Measurements from ENCODE around the gene SPDYE8.
"Not testable (repeated sequence)": the region's sequence is repeated elsewhere in the genome, so short reads cannot be mapped to it uniquely, and the experiment has no call there.

SPDYE8 gene

GRCh38 chr7:72980382-72980781 lies 49.2 kb downstream of the SPDYE8 start:
- H3K4me3 ChIP-seq (ENCODE audit: low read depth in 1 of 5, low read length in 5 of 5); H3K36me3 ChIP-seq (ENCODE audit: control insufficient read depth in 5 of 5, insufficient read depth in 5 of 5, low read length in 5 of 5); H3K9me3 ChIP-seq (ENCODE audit: control insufficient read depth in 5 of 5, low read length in 5 of 5); H3K27ac ChIP-seq (ENCODE audit: low read depth, low read length); H3K27me3 ChIP-seq (ENCODE audit: control insufficient read depth in 5 of 5, insufficient read depth in 4 of 5, low read length in 5 of 5); H3K9ac ChIP-seq (ENCODE audit: low read length in 5 of 5); H3K4me1 ChIP-seq (ENCODE audit: control insufficient read depth in 5 of 5, insufficient read depth in 5 of 5, low read length in 5 of 5): not testable (repeated sequence)

DNA sequence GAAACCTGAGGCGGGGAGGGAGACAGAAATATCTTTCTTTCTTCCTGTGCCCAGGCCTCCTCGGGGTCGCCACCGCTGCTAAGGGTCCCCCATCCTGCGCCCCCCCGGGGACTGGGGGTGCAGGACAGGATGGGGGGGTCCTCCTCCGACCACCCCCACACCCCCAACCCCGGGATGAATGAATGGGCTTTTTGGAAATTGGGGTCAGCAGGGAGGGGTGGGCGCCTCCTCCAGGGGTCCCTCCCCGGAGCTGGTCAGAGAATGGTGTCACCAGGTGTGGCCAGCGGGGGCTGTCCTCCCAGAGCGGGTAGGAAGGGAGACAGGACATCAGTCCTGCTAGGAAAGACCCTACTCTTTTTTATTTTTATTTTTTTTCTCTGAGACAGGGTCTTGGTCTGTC lies 53.1 kb downstream of the SPDYE8 start:
- not testable (repeated sequence) for H3K4me3 ChIP-seq (ENCODE audit: low read depth in 1 of 5, low read length in 5 of 5); H3K9ac ChIP-seq (ENCODE audit: low read length in 5 of 5); H3K4me1 ChIP-seq (ENCODE audit: control insufficient read depth in 5 of 5, insufficient read depth in 5 of 5, low read length in 5 of 5); H3K27me3 ChIP-seq (ENCODE audit: control insufficient read depth in 5 of 5, insufficient read depth in 4 of 5, low read length in 5 of 5); H3K27ac ChIP-seq (ENCODE audit: low read depth, low read length); H3K9me3 ChIP-seq (ENCODE audit: control insufficient read depth in 5 of 5, low read length in 5 of 5); H3K36me3 ChIP-seq (ENCODE audit: control insufficient read depth in 5 of 5, insufficient read depth in 5 of 5, low read length in 5 of 5)

- H3K36me3 ChIP-seq (ENCODE audit: control insufficient read depth in 5 of 5, insufficient read depth in 5 of 5, low read length in 5 of 5); H3K9me3 ChIP-seq (ENCODE audit: control insufficient read depth in 5 of 5, low read length in 5 of 5); H3K4me3 ChIP-seq (ENCODE audit: low read depth in 1 of 5, low read length in 5 of 5); H3K9ac ChIP-seq (ENCODE audit: low read length in 5 of 5); H3K27me3 ChIP-seq (ENCODE audit: control insufficient read depth in 5 of 5, insufficient read depth in 4 of 5, low read length in 5 of 5); H3K4me1 ChIP-seq (ENCODE audit: control insufficient read depth in 5 of 5, insufficient read depth in 5 of 5, low read length in 5 of 5); H3K27ac ChIP-seq (ENCODE audit: low read depth, low read length): not testable (repeated sequence)
Observed at GRCh38 chr7:72975656-72976286, 53.8 kb downstream of the SPDYE8 start.

GRCh38 chr7:72974781-72975180 lies 54.8 kb downstream of the SPDYE8 start:
- H3K9ac ChIP-seq (ENCODE audit: low read length in 5 of 5) = not testable (repeated sequence)

GRCh38 chr7:72971505-72971904 lies 58.1 kb downstream of the SPDYE8 start:
- not testable (repeated sequence) for H3K4me3 ChIP-seq (ENCODE audit: low read depth in 1 of 5, low read length in 5 of 5); H3K36me3 ChIP-seq (ENCODE audit: control insufficient read depth in 5 of 5, insufficient read depth in 5 of 5, low read length in 5 of 5); H3K27ac ChIP-seq (ENCODE audit: low read depth, low read length); H3K4me1 ChIP-seq (ENCODE audit: control insufficient read depth in 5 of 5, insufficient read depth in 5 of 5, low read length in 5 of 5); H3K9me3 ChIP-seq (ENCODE audit: control insufficient read depth in 5 of 5, low read length in 5 of 5); H3K27me3 ChIP-seq (ENCODE audit: control insufficient read depth in 5 of 5, insufficient read depth in 4 of 5, low read length in 5 of 5); H3K9ac ChIP-seq (ENCODE audit: low read length in 5 of 5)

More at GRCh38 chr7:72974781-72975180, 54.8 kb downstream of the SPDYE8 start:
- H3K27me3 ChIP-seq (ENCODE audit: control insufficient read depth in 5 of 5, insufficient read depth in 4 of 5, low read length in 5 of 5); H3K4me1 ChIP-seq (ENCODE audit: control insufficient read depth in 5 of 5, insufficient read depth in 5 of 5, low read length in 5 of 5); H3K4me3 ChIP-seq (ENCODE audit: low read depth in 1 of 5, low read length in 5 of 5); H3K36me3 ChIP-seq (ENCODE audit: control insufficient read depth in 5 of 5, insufficient read depth in 5 of 5, low read length in 5 of 5); H3K9me3 ChIP-seq (ENCODE audit: control insufficient read depth in 5 of 5, low read length in 5 of 5); H3K27ac ChIP-seq (ENCODE audit: low read depth, low read length): not testable (repeated sequence)
